HFF-Myc (cell line): Measurements from ENCODE around the gene GRK4.
A peak's percentile ranks its signal among the peaks of the same experiment; 100 is the strongest.

Experiments used
- DNase-seq: peaks from one replicate; pipeline ENCODE4 v3.0.0-alpha.2; 2011; ENCODE audit warnings: low read depth; ENCODE audit errors: extremely low read depth
- H3K4me3 ChIP-seq: replicated peaks from 2 replicates; pipeline ENCODE4 v1.5.1; 2011; ENCODE audit warnings: low read depth, mild to moderate bottlenecking, control low read depth, low read length
- CTCF ChIP-seq: IDR thresholded peaks from 2 replicates; pipeline ENCODE4 v1.5.1; 2012; ENCODE audit warnings: mild to moderate bottlenecking, low read depth, low read length, control low read depth; ENCODE audit errors: missing control alignments

Gene GRK4

GRCh38 chr4:3036131-3036952, 73.0 kb downstream of the GRK4 start:
- no peak for DNase-seq
- no peak for TF ChIP-seq CTCF
- no peak overlapping the region for H3K4me3 ChIP-seq

- DNase-seq = no peak
- H3K4me3 ChIP-seq = no peak overlapping the region
Observed at GRCh38 chr4:3037957-3038461, 74.6 kb downstream of the GRK4 start.

GRCh38 chr4:3039706-3040366, 76.5 kb downstream of the GRK4 start:
- TF ChIP-seq CTCF = no peak
- no peak overlapping the region for H3K4me3 ChIP-seq
- DNase-seq = no peak

More at GRCh38 chr4:3037957-3038461, 74.6 kb downstream of the GRK4 start:
- TF ChIP-seq CTCF = no peak

- no peak overlapping the region for H3K4me3 ChIP-seq
- no peak for TF ChIP-seq CTCF
- DNase-seq = no peak
Observed at GRCh38 chr4:3040452-3041191, 77.3 kb downstream of the GRK4 start.

- peak; percentile 9 for DNase-seq
- TF ChIP-seq CTCF = no peak
- H3K4me3 ChIP-seq = peak overlapping the region; percentile 31
Observed at GRCh38 chr4:3041192-3042142, 78.1 kb downstream of the GRK4 start.

GRCh38 chr4:3042226-3042625, 78.9 kb downstream of the GRK4 start:
- peak overlapping the region; percentile 31 for H3K4me3 ChIP-seq
- DNase-seq = no peak
- no peak for TF ChIP-seq CTCF
